Measurements from ENCODE around the gene LPIN1.
"Not testable (repeated sequence)": the region's sequence is repeated elsewhere in the genome, so short reads cannot be mapped to it uniquely, and the experiment has no call there.

Gene LPIN1

DNA sequence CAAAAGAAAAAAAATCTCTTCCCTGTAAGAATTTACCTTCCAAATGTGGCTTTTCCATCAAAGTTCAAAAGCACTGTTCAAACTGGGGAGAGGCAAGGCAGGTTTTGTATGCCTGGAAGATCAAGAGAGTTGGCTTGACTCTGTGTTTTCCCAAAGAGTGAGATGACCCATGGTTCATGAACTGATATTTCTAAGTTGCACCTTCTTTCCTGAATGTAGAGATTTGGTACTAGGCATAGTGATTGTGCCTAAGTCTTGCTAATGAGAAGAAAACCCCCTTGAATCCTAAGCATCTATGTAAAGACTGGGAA lies 23.4 kb upstream of the LPIN1 start:
- H3K4me3 ChIP-seq (ENCODE audit: low read depth, low read length), result no peak overlapping the region
- no peak for TF ChIP-seq CTCF (IDR thresholded peaks at IDR 0.05; ENCODE audit: borderline replicate concordance, insufficient read depth, low read depth, low read length)

DNA sequence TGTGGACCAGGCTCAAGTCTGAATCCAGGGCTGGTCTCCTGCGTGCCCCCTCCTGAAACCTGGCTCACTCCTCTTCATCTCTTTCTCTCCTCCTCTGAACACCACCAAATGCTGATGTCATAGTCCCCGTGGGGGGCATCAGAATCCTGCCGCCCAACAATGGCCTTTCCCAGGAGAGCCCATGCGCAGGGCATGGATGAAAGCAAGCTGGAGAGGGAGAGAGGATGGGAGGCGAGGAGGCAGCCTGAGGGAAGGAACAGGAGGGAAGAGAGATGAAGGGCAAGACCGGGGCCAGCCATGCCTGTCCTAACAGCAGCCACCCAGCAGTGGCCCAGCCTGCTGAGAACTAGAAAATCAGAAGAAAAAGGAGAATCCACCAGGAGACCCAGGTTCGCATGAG lies 22.3 kb upstream of the LPIN1 start:
- no peak for TF ChIP-seq CTCF (IDR thresholded peaks at IDR 0.05; ENCODE audit: borderline replicate concordance, insufficient read depth, low read depth, low read length)
- no peak overlapping the region for H3K4me3 ChIP-seq (ENCODE audit: low read depth, low read length)

GRCh38 chr2:11726384-11726783 lies 20.0 kb upstream of the LPIN1 start:
- H3K4me3 ChIP-seq (ENCODE audit: low read depth, low read length), result no peak overlapping the region

GRCh38 chr2:11729362-11730212 lies 16.8 kb upstream of the LPIN1 start:
- no peak overlapping the region for H3K4me3 ChIP-seq (ENCODE audit: low read depth, low read length)
- no peak for TF ChIP-seq CTCF (IDR thresholded peaks at IDR 0.05; ENCODE audit: borderline replicate concordance, insufficient read depth, low read depth, low read length)

More at GRCh38 chr2:11726384-11726783, 20.0 kb upstream of the LPIN1 start:
- no peak for TF ChIP-seq CTCF (IDR thresholded peaks at IDR 0.05; ENCODE audit: borderline replicate concordance, insufficient read depth, low read depth, low read length)

DNA sequence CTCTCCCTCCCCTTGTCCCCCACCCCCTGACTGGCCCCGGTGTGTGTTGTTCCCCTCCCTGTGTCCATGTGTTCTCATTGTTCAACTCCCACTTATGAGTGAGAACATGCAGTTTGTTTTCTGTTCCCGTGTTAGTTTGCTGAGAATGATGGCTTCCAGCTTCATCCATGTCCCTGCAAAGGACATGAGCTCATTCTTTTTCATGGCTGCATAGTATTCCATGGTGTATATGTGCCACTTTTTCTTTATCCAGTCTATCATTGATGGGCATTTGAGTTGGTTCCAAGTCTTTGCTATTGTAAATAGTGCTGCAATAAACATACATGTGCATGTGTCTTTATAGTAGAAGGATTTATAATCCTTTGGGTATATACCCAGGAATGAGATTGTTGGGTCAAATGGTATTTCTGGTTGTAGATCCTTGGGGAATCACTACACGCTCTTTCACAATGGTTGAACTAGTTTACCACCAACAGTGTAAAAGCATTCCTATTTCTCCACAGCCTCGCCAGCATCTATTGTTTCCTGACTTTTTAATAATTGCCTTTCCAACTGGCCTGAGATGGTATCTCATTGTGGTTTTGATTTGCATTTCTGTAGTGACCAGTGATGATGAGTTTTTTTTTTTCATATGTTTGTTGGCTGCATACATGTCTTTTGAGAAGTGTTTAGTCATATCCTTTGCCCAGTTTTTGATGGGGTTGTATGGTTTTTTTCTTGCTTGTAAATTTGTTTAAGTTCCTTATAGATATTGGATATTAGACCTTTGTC lies 15.0 kb upstream of the LPIN1 start:
- not testable (repeated sequence) for H3K4me3 ChIP-seq (ENCODE audit: low read depth, low read length)

GRCh38 chr2:11732587-11732986 lies 13.8 kb upstream of the LPIN1 start:
- H3K4me3 ChIP-seq (ENCODE audit: low read depth, low read length), result no peak overlapping the region
- no peak for TF ChIP-seq CTCF (IDR thresholded peaks at IDR 0.05; ENCODE audit: borderline replicate concordance, insufficient read depth, low read depth, low read length)

DNA sequence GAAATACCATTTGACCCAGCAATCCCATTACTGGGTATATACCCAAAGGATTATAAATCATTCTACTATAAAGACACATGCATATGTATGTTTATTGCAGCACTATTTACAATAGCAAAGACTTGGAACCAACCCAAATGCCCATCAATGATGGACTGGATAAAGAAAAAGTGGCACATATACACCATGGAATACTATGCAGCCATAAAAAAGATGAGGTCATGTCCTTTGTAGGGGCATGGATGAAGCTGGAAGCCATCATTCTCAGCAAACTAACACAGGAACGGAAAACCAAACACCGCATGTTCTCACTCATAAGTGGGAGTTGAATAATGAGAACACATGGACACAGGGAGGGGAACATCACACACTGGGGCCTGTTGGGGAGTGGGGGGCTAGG lies 8.6 kb upstream of the LPIN1 start:
- not testable (repeated sequence) for H3K4me3 ChIP-seq (ENCODE audit: low read depth, low read length)

All from GM12875 (cell line).